ENCODE data around the gene HEMGN. TPM values are rescaled to one million over a fixed set of nuclear protein-coding genes. Genes with fewer than 3 reads are reported as not detected.

HEMGN gene
- total RNA-seq, 1 donor from 2014 or later: not detected

GRCh38 chr9:97895695-97896332 is 42.2 kb downstream of the HEMGN start:
- Mint-ChIP-seq H3K27me3 (ENCODE audit: unreplicated experiment) (no peaks in the 10 kb centered on the region), H3K9me3 (ENCODE audit: unreplicated experiment) (peaks cover 21% of the 10 kb centered on the region), H3K4me3 (ENCODE audit: unreplicated experiment) (no peak overlapping the region), H3K4me1 (ENCODE audit: unreplicated experiment) (no peaks in the 10 kb centered on the region), H3K36me3 (ENCODE audit: unreplicated experiment) (peaks cover 16% of the 10 kb centered on the region), H3K27ac (ENCODE audit: unreplicated experiment) (no peak overlapping the region)
- TF ChIP-seq CTCF (IDR thresholded peaks at IDR 0.05): no peak
- DNase-seq (ENCODE audit: extremely low spot score, unreplicated experiment): peak; percentile 64

GRCh38 chr9:97895211-97895610 is 42.8 kb downstream of the HEMGN start:
- Mint-ChIP-seq H3K27me3 (ENCODE audit: unreplicated experiment) (no peaks in the 10 kb centered on the region), H3K4me1 (ENCODE audit: unreplicated experiment) (no peaks in the 10 kb centered on the region)
- no peak for TF ChIP-seq CTCF (IDR thresholded peaks at IDR 0.05)

GRCh38 chr9:97892421-97892820 is 45.6 kb downstream of the HEMGN start:
- no peak overlapping the region for H3K27ac Mint-ChIP-seq (ENCODE audit: unreplicated experiment)
- no peak for DNase-seq (ENCODE audit: extremely low spot score, unreplicated experiment)
- peaks cover 14% of the 10 kb centered on the region for H3K27me3 Mint-ChIP-seq (ENCODE audit: unreplicated experiment)
- H3K4me1 Mint-ChIP-seq (ENCODE audit: unreplicated experiment): no peaks in the 10 kb centered on the region
- peaks cover 21% of the 10 kb centered on the region for H3K9me3 Mint-ChIP-seq (ENCODE audit: unreplicated experiment)
- H3K36me3 Mint-ChIP-seq (ENCODE audit: unreplicated experiment): peaks cover 16% of the 10 kb centered on the region
- no peak for TF ChIP-seq CTCF (IDR thresholded peaks at IDR 0.05)
- no peak overlapping the region for H3K4me3 Mint-ChIP-seq (ENCODE audit: unreplicated experiment)

More at GRCh38 chr9:97895211-97895610, 42.8 kb downstream of the HEMGN start:
- H3K27ac Mint-ChIP-seq (ENCODE audit: unreplicated experiment): no peak overlapping the region
- no peak overlapping the region for H3K4me3 Mint-ChIP-seq (ENCODE audit: unreplicated experiment)
- H3K9me3 Mint-ChIP-seq (ENCODE audit: unreplicated experiment): peaks cover 21% of the 10 kb centered on the region
- H3K36me3 Mint-ChIP-seq (ENCODE audit: unreplicated experiment): peaks cover 16% of the 10 kb centered on the region
- DNase-seq (ENCODE audit: extremely low spot score, unreplicated experiment): no peak

GRCh38 chr9:97891736-97892135 is 46.2 kb downstream of the HEMGN start:
- peaks cover 14% of the 10 kb centered on the region for H3K27me3 Mint-ChIP-seq (ENCODE audit: unreplicated experiment)
- peaks cover 21% of the 10 kb centered on the region for H3K9me3 Mint-ChIP-seq (ENCODE audit: unreplicated experiment)
- no peak overlapping the region for H3K27ac Mint-ChIP-seq (ENCODE audit: unreplicated experiment)
- no peak overlapping the region for H3K4me3 Mint-ChIP-seq (ENCODE audit: unreplicated experiment)
- H3K36me3 Mint-ChIP-seq (ENCODE audit: unreplicated experiment): peaks cover 16% of the 10 kb centered on the region
- no peak for TF ChIP-seq CTCF (IDR thresholded peaks at IDR 0.05)
- no peak for DNase-seq (ENCODE audit: extremely low spot score, unreplicated experiment)
- no peaks in the 10 kb centered on the region for H3K4me1 Mint-ChIP-seq (ENCODE audit: unreplicated experiment)

- H3K4me3 Mint-ChIP-seq (ENCODE audit: unreplicated experiment): no peak overlapping the region
- no peak overlapping the region for H3K27ac Mint-ChIP-seq (ENCODE audit: unreplicated experiment)
- no peaks in the 10 kb centered on the region for H3K4me1 Mint-ChIP-seq (ENCODE audit: unreplicated experiment)
- peaks cover 21% of the 10 kb centered on the region for H3K9me3 Mint-ChIP-seq (ENCODE audit: unreplicated experiment)
- peaks cover 14% of the 10 kb centered on the region for H3K27me3 Mint-ChIP-seq (ENCODE audit: unreplicated experiment)
- peaks cover 10% of the 10 kb centered on the region for H3K36me3 Mint-ChIP-seq (ENCODE audit: unreplicated experiment)
- DNase-seq (ENCODE audit: extremely low spot score, unreplicated experiment): peak; percentile 75
- peak; percentile 44 for TF ChIP-seq CTCF (IDR thresholded peaks at IDR 0.05)
Observed at GRCh38 chr9:97889941-97890887, 47.8 kb downstream of the HEMGN start.
